Common myeloid progenitor, CD34-positive (primary cell): ENCODE results near the gene APOF.

Experiments
- CTCF ChIA-PET: fragments of 350-600 bp; sonication (Branson Sonifier 250); formaldehyde crosslinking; loops from one replicate; lab custom pipeline; 2021; ENCODE audit warnings: antibody characterized with exemption; lab: Charles Lee
- POLR2A ChIA-PET: fragments of 350-600 bp; sonication (Branson Sonifier 250); formaldehyde crosslinking; loops from one replicate; lab custom pipeline; 2021; ENCODE audit warnings: antibody characterized with exemption; lab: Charles Lee
- DNase-seq, 3 donors: peaks; one replicate each; pipeline versions ENCODE4 v3.0.0 to v3.0.0-alpha.2; 2013
- H3K27ac ChIP-seq, 2 experiments: 1 replicate in 1 of 2; 2 replicates in 1 of 2; pipeline ENCODE4 v1.7.0; 2013; ENCODE audit warnings: inconsistent platforms in 2 of 2, low read length in 2 of 2, mild to moderate bottlenecking in 2 of 2, low read depth in 1 of 2, moderate library complexity in 1 of 2; ENCODE audit not compliant: severe bottlenecking in 2 of 2, insufficient read depth in 1 of 2, poor library complexity in 1 of 2
- H3K27me3 ChIP-seq, 5 experiments: replicated peaks in 2 of 5; 1 replicate in 3 of 5; 2 replicates in 2 of 5; pipeline versions ENCODE4 v1.6.1 to v1.7.0; 2013; ENCODE audit warnings: low read length in 4 of 5, mild to moderate bottlenecking in 2 of 5, moderate library complexity in 2 of 5, inconsistent platforms in 1 of 5; ENCODE audit not compliant: insufficient read depth in 5 of 5, control insufficient read depth in 4 of 5
- H3K36me3 ChIP-seq, 4 experiments: 1 replicate in 2 of 4; 2 replicates in 2 of 4; pipeline versions ENCODE4 v1.6.1 to v1.7.0; 2013; ENCODE audit warnings: low read length in 3 of 4, control low read depth in 1 of 4, mild to moderate bottlenecking in 1 of 4; ENCODE audit not compliant: control insufficient read depth in 4 of 4, insufficient read depth in 4 of 4
- H3K4me1 ChIP-seq, 4 experiments: 1 replicate in 3 of 4; 2 replicates in 1 of 4; pipeline versions ENCODE4 v1.6.1 to v1.7.1; 2013; ENCODE audit warnings: low read length in 3 of 4, mild to moderate bottlenecking in 3 of 4, control low read depth in 1 of 4, inconsistent platforms in 1 of 4, moderate library complexity in 1 of 4; ENCODE audit not compliant: control insufficient read depth in 4 of 4, insufficient read depth in 4 of 4; ENCODE audit errors: control extremely low read depth in 1 of 4
- H3K4me3 ChIP-seq, 7 experiments: 1 replicate in 4 of 7; 2 replicates in 3 of 7; pipeline versions ENCODE4 v1.5.1 to v1.7.0; 2013; ENCODE audit warnings: mild to moderate bottlenecking in 7 of 7, low read length in 6 of 7, moderate library complexity in 6 of 7, inconsistent platforms in 2 of 7, low read depth in 2 of 7, control low read depth in 1 of 7; ENCODE audit not compliant: insufficient read depth in 4 of 7, control insufficient read depth in 1 of 7; ENCODE audit errors: extremely low read depth in 1 of 7
- H3K9me3 ChIP-seq, 5 experiments: 1 replicate in 4 of 5; 2 replicates in 1 of 5; pipeline versions ENCODE4 v1.6.1 to v1.7.1; 2013; ENCODE audit warnings: low read length in 4 of 5, mild to moderate bottlenecking in 2 of 5, inconsistent platforms in 1 of 5, low read depth in 1 of 5, moderate library complexity in 1 of 5; ENCODE audit not compliant: control insufficient read depth in 4 of 5, insufficient read depth in 2 of 5; ENCODE audit errors: control extremely low read depth in 1 of 5
- WGBS: methylation state at CpG from one replicate; pipeline ENCODE4 v1.1.5; 2013; ENCODE audit not compliant: insufficient coverage; 5-methylcytosine and 5-hydroxymethylcytosine counted together

The APOF gene

DNA sequence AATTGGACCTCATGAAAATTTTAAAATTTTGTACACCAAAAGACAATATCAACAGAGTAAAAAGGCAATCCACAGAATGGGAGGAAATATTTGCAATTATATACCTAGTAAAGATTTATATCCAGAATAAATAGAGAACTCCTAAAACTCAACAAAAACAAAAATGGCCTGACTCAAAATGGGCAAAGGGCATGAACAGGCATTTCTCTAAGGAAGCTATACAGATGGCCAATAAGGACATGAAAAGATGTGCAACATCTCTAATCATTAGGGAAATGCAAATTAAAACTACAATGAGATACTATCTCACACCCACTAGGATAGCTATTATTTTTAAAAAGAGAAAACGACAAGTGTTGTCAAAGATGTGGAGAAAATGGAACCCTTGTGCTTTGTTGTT is 10.9 kb upstream of the APOF start:
- no CpG with 5 or more reads among the region's 1 CpG for WGBS
- POLR2A ChIA-PET = no interaction called here
- no peaks in the 10 kb centered on the region for H3K9me3 ChIP-seq

DNA sequence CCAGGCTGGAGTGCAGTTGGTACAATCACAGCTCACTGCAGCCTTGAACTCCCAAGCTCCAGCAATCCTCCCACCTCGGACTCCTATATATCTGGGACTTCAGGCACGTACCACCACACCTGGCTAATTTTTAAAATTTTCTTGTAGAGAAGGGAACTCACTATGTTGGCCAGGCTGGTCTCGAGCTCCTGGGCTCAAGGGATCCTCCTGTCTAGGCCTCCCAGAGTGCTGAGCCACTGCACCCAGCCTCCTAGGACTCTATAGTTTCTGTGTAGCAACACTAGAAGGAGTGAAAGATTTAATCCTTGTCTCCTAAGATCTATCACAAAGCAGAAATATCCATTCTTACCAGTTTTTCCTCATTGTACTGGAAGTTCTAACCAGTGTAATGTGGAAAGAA is 4.3 kb upstream of the APOF start:
- Histone ChIP-seq H3K4me3 (no peak overlapping the region), H3K27me3 (no peaks in the 10 kb centered on the region), H3K9me3 (no peaks in the 10 kb centered on the region), H3K4me1 (no peaks in the 10 kb centered on the region), H3K27ac (no peak overlapping the region), H3K36me3 (no peaks in the 10 kb centered on the region)
- WGBS = 100% methylated on average over 2 of the region's 3 CpGs
- POLR2A ChIA-PET = no interaction called here
- DNase-seq = no peak
- CTCF ChIA-PET = no interaction called here

More for the DNA sequence above, 10.9 kb upstream of the APOF start:
- Histone ChIP-seq H3K4me3 (no peak overlapping the region), H3K36me3 (no peaks in the 10 kb centered on the region), H3K4me1 (peaks cover 0 to 5% (median 0%) of the 10 kb centered on the region in 4 experiments), H3K27ac (no peak overlapping the region), H3K27me3 (no peaks in the 10 kb centered on the region)
- CTCF ChIA-PET = no interaction called here
- DNase-seq = no peak

DNA sequence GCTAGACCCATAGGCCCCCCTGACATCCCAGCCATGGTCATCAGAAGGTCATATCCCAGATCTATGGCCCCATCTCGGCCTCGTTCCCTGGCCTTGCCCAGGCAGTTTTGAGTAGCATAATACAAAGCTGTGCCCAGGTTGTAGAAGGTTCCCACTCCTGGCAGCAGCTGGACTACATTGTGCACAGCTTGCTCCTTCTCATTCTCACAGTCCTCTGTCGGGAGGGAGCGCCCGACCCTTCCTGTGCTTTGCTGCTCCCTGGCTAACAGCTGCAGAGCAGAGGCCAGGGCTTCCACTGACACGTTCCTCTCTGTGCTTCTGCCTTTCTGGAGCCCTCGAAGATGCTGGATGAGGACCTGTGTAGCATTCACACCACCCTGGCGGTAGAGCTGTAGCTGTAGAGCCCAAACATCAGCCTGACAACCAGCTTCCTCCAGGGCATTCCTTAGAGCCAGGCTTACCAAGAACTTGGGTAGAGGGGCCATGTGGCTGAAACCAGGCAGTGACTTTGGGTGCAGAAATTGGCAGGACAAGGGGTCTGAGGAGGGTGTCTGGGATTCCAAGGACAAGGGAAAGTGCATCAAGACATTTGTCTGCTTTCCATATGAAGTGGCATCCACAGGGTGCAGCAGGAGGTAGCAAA is 1.0 kb downstream of the APOF start:
- H3K36me3 ChIP-seq = no peaks in the 10 kb centered on the region
- peaks cover 14 to 19% (median 16%) of the 10 kb centered on the region in 4 experiments for H3K4me1 ChIP-seq
- no peaks in the 10 kb centered on the region for H3K27me3 ChIP-seq
- no peak overlapping the region for H3K4me3 ChIP-seq
- POLR2A ChIA-PET = interaction anchor here (0.6 kb wide), 1 partner anchor 16 kb away, joined by 3 read pairs; no protein-coding TSS in a partner anchor
- no peak overlapping the region for H3K27ac ChIP-seq
- no peak for DNase-seq
- no peaks in the 10 kb centered on the region for H3K9me3 ChIP-seq
- WGBS = 98% methylated on average over 7 of the region's 8 CpGs
- CTCF ChIA-PET = interaction anchor here (1.7 kb wide), 2 partner anchors 15 to 50 kb away, joined by 3 to 5 read pairs; no protein-coding TSS in a partner anchor

DNA sequence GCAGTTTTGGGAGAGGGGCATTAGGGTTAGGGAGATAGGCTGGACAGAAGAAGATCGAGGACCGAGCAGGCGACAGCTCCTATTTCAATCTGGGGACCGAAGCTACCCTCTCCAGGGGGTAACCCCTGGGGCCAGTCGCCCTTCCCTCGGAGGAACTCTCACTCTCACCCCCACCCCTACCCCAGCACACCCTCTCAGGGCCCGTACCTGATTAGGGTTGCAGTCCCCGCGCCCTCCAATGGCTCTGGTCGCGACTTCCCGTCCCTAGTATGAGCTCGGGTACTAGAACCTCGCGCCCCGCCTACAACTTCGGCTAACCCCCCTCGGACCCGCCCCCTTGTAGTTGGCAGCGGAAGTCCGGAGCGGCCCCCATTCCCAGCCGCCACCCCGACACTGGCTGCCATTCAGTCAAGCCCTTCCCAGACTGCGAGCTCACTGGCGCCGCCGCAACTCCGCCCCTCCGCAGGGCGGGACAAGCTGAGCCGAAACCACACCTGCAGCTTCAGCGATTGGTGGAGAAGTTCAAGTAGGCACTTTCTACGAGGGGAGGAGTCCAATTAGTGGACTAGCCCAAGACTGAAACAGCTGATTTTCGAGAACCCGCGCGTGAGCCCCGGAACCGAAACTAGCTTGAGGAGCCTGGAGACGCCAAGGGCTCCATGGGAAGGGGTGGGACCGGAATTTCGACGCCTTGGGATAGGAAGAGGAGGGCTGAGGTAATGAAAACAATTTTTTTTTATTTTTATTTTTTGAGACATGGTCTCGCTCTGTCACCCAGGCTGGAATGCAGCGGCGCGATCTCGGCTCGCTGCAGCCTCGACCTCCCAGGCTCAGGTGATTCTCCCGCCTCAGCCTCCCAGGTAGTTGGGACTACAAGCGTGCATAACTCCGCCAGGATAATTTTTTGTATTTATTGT is 2.5 kb downstream of the APOF start, which contains the start of gene STAT2:
STAT2 (minus strand) TSS at position 257 of the 917 bp plus-strand sequence. CDS start 3,536 bp downstream, outside the sequence.
- under 1% methylated on average over 47 of the region's 54 CpGs for WGBS
- Histone ChIP-seq H3K27me3 (no peaks in the 10 kb centered on the region), H3K27ac (peak within 1 kb of the TSS; percentile 64 to 88), H3K36me3 (peaks cover 5 to 13% (median 13%) of the 10 kb centered on the region in 4 experiments), H3K4me1 (peaks cover 14 to 19% (median 16%) of the 10 kb centered on the region in 4 experiments), H3K4me3 (peak within 1 kb of the TSS; percentile 60 to 99 (median 96)), H3K9me3 (no peaks in the 10 kb centered on the region)
- DNase-seq = peak; percentile 100
- ChIA-PET POLR2A (interaction anchor here (1.2 to 1.5 kb wide), 6 partner anchors 13 to 44 kb away, joined by 3 to 9 read pairs (median 7); partner anchors contain the start of genes CNPY2, IL23A and PAN2), CTCF (interaction anchor here (0.7 to 2.8 kb wide), 12 partner anchors 11 to 113 kb away, joined by 3 to 9 read pairs (median 5); partner anchors contain the start of genes CNPY2 and PAN2)

DNA sequence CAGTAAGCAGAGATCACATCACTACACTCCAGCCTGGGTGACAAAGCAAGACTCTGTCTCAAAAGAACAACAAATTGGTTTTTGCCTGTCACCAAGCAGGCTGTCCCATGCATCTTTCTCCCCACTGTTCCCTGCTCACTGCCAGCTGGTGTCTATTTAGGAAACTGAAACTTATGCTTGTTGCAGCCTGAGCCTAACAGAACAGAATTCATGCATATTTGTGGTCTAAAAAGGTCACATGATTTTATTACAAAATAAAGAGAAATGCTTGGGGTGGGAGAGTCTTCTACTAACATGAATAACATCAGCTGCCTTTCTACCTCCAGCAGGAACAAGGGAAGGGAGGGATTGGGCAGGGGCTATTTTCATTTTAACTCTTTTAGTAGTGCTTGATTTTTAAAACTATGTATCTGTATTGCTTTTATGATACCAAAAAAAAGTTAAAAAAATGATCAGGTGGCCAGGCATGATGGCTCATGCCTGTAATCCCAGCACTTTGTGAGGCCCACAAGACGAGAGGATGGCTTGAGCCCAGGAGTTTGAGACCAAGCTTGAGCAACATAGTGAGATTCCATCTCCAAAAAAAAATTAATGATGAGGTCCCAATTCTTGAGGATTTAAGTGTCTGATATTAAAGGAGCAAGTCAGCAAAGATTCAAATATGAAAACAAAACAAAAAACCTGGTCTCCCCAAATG is 3.7 kb downstream of the APOF start:
- Histone ChIP-seq H3K27me3 (no peaks in the 10 kb centered on the region), H3K4me3 (peak overlapping the region in 6 of 7 experiments; percentile 89 to 99 (median 98)), H3K9me3 (no peaks in the 10 kb centered on the region), H3K4me1 (peaks cover 14 to 19% (median 16%) of the 10 kb centered on the region in 4 experiments), H3K36me3 (peaks cover 13 to 25% (median 20%) of the 10 kb centered on the region in 4 experiments), H3K27ac (peak overlapping the region; percentile 64 to 88)
- ChIA-PET CTCF (interaction anchor here (1.7 to 2.8 kb wide), 5 partner anchors 14 to 106 kb away, joined by 5 to 9 read pairs (median 7); partner anchors contain the start of genes CNPY2 and PAN2), POLR2A (interaction anchor here (1.2 to 1.4 kb wide), 4 partner anchors 12 to 43 kb away, joined by 3 to 9 read pairs (median 7); partner anchors contain the start of gene CNPY2)
- 0% methylated on average over 1 of the region's 1 CpG for WGBS
- DNase-seq = peak in 2 of 3 donors; percentile 46 to 58

DNA sequence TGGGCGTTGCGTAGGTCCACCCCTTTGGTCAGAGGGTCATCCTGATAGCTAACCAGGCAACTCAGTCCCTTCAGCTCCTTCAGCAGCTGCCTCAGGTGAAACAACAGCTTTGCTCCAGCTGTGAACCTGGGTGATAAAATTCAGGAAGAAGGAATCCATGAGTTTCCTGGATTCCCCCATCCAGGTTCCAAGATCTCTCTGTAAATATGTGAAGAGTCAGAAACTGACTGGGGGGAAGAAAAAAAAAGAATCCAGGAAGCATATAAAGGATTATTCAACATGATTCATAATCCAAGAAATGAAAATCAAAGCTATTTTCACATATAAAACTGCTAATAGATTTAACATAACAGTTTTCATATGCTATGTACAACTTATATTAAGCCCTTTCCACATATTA is 11.3 kb downstream of the APOF start:
- CTCF ChIA-PET = interaction anchor here (0.6 to 0.9 kb wide), 3 partner anchors 8 to 93 kb away, joined by 3 read pairs; partner anchors contain the start of gene ANKRD52
- no peak for DNase-seq
- H3K27me3 ChIP-seq = no peaks in the 10 kb centered on the region
- peaks cover 35 to 91% (median 62%) of the 10 kb centered on the region in 4 experiments for H3K36me3 ChIP-seq
- WGBS = no CpG with 5 or more reads among the region's 2 CpGs
- POLR2A ChIA-PET = no interaction called here
- H3K9me3 ChIP-seq = no peaks in the 10 kb centered on the region
- no peak overlapping the region for H3K4me3 ChIP-seq
- H3K4me1 ChIP-seq = no peaks in the 10 kb centered on the region
- no peak overlapping the region for H3K27ac ChIP-seq
